Activated T-cell treated with anti-CD3 and anti-CD28 coated beads, Interleukin-2, amount 50 U/mL, for 48 hours (primary cell): ENCODE measurements around the gene ALG1.
A peak's percentile ranks its signal among the peaks of the same experiment; 100 is the strongest.
"Not testable (repeated sequence)": the region's sequence is repeated elsewhere in the genome, so short reads cannot be mapped to it uniquely, and the experiment has no call there.

Experiments used
- DNase-seq, 2 experiments: peaks; one replicate each; pipeline ENCODE4 v3.0.0-alpha.2; 2020

The ALG1 gene

DNA sequence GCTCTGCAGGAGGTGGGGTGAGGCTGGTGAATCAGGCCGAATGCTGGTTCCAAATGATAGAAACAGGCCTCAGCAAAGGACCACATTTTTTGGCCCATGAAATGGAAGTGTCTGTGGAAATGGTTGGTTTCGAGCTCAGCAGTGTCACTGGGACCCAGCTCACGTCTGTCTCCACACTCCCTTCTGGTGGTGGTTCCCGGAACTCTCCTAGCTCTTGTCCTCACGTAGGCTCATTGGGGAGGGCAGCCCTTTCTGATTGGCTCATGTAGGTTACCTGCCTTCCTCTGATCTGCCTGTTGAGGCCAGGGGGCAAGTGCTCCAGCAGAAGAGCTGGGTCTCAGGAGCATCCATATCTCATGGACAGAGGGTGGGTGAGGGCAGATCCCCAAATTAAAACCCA lies 4.0 kb downstream of the ALG1 start:
- no peak for DNase-seq

GRCh38 chr16:5077304-5077703 lies 5.7 kb downstream of the ALG1 start:
- DNase-seq: no peak

DNA sequence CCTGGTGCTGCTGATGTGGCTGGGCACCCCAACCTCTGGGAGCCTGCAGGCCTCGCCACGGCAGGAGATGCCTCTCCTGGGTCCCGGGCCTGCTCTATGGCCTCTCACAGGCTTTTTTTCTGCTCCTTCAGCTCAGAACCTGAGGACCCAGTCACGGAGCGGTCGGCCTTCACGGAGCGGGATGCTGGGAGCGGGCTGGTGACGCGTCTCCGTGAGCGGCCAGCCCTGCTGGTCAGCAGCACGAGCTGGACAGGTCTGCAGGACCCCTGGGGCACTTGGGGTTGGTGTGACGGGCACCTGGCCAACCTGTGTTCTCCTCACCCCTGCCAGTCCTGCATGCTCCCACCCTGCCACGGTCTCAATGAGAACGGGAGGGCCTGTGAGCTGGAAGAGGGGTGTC lies 7.0 kb downstream of the ALG1 start:
- DNase-seq: no peak

GRCh38 chr16:5080461-5080860 lies 8.8 kb downstream of the ALG1 start:
- DNase-seq: not testable (repeated sequence)

DNA sequence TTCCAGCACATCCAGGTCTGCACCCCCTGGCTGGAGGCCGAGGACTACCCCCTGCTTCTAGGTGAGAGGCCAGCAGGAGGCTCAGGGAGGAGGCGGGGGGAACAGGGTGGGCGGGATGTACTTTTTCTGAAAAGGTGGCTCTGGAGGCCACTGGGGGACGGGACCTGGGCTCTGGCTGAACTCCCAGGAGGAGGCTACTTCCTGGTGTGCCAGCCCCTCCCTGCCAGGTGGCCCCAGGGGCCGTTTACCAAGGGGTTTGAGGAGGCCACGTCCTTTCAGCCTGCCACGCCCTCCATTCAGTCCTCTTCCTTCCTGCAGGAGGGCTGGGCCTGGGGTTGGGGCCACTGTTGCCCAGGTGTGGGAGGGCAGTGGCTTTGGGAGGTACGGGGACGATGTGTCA lies 9.4 kb downstream of the ALG1 start:
- not testable (repeated sequence) for DNase-seq

- not testable (repeated sequence) for DNase-seq
These were observed 12.0 kb downstream of the ALG1 start for GRCh38 chr16:5083646-5084045.

GRCh38 chr16:5084099-5084731 lies 12.6 kb downstream of the ALG1 start:
- not testable (repeated sequence) for DNase-seq

GRCh38 chr16:5084802-5085201 lies 13.2 kb downstream of the ALG1 start:
- DNase-seq: peak; percentile 74 to 75

DNA sequence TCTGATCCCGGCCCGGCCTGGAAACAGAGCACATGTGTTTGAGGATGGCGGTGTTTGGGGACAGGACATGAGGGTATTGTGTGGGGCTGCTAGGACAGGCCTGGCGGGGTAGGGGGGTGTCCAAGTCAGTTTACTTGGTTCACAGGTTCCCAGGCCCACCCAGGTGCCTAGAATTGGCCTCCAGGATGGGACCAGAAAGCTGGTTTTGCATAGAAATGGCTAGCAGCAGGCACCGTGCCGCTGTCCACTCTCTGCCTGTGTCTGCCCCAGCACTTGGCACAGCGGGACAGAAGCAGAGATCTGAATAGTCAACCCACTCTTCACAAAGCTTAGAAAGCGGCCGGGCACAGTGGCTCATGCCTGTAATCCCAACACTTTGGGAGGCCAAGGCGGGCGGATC lies 14.1 kb downstream of the ALG1 start:
- not testable (repeated sequence) for DNase-seq

- not testable (repeated sequence) for DNase-seq
These were observed 16.6 kb downstream of the ALG1 start for GRCh38 chr16:5088086-5088790.

DNA sequence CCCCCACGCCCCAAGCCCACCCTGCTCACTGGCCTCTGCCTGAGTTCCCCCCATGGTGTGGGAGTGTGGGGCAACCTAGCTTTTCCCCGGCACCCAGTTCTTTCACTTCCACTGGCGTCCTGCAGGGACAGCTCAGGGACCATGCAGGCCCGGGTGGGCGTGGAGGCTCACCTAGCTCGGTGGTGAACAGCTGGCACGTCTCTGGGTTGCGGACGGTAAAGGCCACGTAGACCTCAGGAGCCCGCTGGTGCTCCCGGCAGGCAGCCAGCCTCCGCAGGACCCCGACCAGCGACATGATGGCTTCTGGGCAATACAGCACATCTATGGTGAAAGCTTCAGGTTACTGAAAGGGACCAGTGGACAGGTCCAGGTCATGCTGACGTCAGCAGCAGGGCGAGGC lies 17.3 kb downstream of the ALG1 start:
- not testable (repeated sequence) for DNase-seq

DNA sequence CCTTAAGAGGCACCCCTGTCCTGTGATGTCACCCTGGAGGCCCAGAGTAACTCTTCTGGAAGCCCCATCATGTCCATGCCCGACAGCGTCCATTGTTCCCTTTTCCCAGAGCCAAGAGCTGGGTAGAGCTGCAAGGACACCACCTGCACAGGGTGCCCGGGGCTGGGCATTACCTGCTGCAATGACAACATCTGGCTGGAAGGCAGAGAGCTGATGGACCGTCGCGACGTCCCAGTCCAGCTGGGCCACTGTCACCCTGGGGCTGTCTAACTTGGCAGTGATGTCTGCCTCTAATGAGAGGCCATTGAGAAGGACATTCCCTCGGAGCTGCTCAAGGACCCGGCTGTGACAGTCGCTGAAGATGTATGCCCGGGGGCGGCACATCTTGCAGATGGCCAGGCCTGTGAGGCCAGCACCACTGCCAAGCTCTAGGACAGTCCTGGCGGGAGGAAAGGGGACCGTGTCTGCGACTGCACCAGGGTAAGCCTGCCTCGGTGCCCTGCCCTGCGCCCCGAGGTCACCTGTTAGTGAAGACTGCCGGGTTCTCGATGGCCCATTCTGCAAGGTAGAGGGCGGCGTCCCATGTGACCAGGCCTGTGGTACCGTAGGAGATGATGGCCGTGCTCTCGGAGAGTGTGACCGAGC lies 18.4 kb downstream of the ALG1 start:
- not testable (repeated sequence) for DNase-seq

- DNase-seq: not testable (repeated sequence)
These were observed 18.9 kb downstream of the ALG1 start for GRCh38 chr16:5090592-5090991.

DNA sequence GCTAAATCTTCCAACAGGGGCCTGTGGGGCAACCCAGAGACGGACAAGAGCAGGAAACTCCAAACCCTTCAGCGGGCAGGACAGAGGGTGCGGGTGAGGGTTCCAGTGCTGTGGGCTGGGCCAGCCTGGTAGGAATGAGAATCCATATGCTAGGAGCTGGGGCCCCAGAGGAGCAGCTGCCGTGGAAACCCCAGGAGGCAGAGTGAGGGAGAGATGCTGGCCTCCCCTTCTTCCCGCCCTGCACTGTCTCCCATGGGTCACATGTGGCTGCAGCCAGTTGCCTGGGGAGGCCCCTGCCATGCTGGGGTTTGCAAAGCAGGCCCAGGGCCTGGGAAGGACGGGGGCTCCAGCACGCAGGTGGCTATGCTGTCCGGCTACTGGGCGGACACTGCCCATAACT lies 21.4 kb downstream of the ALG1 start:
- not testable (repeated sequence) for DNase-seq

- not testable (repeated sequence) for DNase-seq
These were observed 22.1 kb downstream of the ALG1 start for GRCh38 chr16:5093746-5094145.

GRCh38 chr16:5095145-5095830 lies 23.6 kb downstream of the ALG1 start:
- DNase-seq: not testable (repeated sequence)

GRCh38 chr16:5096437-5097060 lies 24.9 kb downstream of the ALG1 start:
- not testable (repeated sequence) for DNase-seq

GRCh38 chr16:5097061-5097469 lies 25.4 kb downstream of the ALG1 start:
- peak; percentile 55 to 61 for DNase-seq

- DNase-seq: peak; percentile 97 to 98
These were observed 26.0 kb downstream of the ALG1 start, which contains the start of gene EEF2KMT for GRCh38 chr16:5097470-5098220. Gene EEF2KMT (minus strand): TSS chr16:5097795. CDS start chr16:5097739, 56 bp downstream.

GRCh38 chr16:5098221-5099159 lies 26.8 kb downstream of the ALG1 start:
- DNase-seq: peak; percentile 80 to 84

DNA sequence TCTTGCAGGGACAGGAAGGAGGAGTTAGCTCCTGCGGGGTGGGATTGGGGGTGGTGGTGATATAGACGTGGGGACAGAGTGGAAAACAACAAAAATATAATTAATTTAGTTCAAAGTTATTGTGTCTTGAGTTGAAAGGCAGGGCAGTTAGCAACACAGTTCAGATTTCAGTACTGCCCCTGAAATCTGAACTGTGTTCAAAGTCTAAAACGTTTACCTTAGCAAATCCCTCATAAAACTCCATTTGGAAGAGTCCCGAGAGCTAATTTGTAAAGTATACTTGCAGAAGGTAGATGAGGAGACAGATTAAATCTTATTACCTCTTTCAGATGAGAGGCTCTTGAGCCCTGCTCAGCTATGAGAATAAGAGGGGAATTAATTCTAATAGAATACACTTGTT lies 27.5 kb downstream of the ALG1 start:
- DNase-seq: not testable (repeated sequence)
